Smooth muscle cell of the umbilical artery (primary cell): ENCODE results near the gene NDUFAF5. TPM values are rescaled to one million over a fixed set of nuclear protein-coding genes. Genes with fewer than 3 reads are reported as not detected.

Source experiments
- total RNA-seq: library from RNA; depleted of rRNA; stranded (reverse); fragments of >200 nt; gene quantifications from 2 replicates; pipeline ENCODE4 v1.2.3, GENCODE V29; 2014

The NDUFAF5 gene, protein sequence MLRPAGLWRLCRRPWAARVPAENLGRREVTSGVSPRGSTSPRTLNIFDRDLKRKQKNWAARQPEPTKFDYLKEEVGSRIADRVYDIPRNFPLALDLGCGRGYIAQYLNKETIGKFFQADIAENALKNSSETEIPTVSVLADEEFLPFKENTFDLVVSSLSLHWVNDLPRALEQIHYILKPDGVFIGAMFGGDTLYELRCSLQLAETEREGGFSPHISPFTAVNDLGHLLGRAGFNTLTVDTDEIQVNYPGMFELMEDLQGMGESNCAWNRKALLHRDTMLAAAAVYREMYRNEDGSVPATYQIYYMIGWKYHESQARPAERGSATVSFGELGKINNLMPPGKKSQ
- total RNA-seq: 12.2 and 12.5 TPM in 2 replicates

DNA sequence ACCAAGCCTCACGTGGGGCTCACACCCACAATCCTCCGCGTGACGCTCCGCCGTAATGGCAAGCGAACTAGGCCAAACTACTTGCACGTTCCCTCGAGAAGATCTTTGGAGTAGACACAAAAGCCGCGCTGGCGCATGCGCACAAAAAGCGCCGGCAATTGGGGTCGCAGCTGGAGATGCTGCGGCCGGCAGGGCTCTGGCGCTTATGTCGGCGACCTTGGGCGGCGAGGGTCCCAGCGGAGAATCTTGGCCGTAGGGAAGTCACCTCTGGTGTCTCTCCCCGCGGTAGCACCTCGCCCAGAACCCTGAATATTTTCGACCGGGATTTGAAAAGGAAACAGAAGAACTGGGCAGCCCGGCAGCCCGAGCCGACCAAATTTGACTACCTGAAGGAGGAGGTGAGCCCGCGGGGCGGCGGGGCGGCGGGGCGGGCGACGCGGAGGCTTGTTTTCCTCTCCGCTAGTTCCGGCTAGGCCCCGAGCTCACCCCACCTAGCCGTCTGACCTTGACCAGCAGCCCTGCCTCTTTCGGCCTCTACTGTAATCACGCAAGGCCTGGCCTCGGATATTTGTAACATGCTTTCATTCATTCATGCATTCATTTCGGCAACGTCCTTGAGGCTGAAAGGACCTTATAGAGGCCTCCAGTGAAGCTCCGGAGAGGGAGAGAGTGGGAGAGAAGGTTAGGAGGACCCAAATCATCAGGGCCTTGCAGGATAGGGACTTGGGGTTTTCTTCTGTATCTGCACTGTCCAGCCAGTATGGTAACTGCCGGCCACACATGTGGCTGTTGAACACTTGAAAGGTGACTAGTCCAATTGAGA, at the start of gene NDUFAF5, which contains the start of gene ESF1:
Gene NDUFAF5, plus strand, starts transcription at position 136 of the 823 bp plus-strand sequence. Its CDS starts 41 bp downstream, at position 177.
Gene ESF1, minus strand, starts transcription at position 27 of the 823 bp plus-strand sequence. CDS start 1,779 bp downstream, outside the sequence.

Other genes with a start within 250 kb of the NDUFAF5 start
- 9.1 and 9.2 TPM in 2 replicates for gene TASP1, start 146.1 kb upstream of the NDUFAF5 start, total RNA-seq
- 14.0 and 20.7 TPM in 2 replicates for gene ESF1, start 109 bp upstream of the NDUFAF5 start, total RNA-seq
- gene SEL1L2, start 205.6 kb downstream of the NDUFAF5 start, total RNA-seq: 0.89 TPM in 1 of 2 replicates, not detected in the other
- gene MACROD2, start 210.5 kb downstream of the NDUFAF5 start, total RNA-seq: 1.8 and 2.6 TPM in 2 replicates